ENCODE results near the gene STIM1. TPM values are rescaled to one million over a fixed set of nuclear protein-coding genes. Genes with fewer than 3 reads are reported as not detected.
A peak's percentile ranks its signal among the peaks of the same experiment; 100 is the strongest.
"Not testable (repeated sequence)": the region's sequence is repeated elsewhere in the genome, so short reads cannot be mapped to it uniquely, and the experiment has no call there.

STIM1 gene
- total RNA-seq, 1 experiment from 2014 or later, result 45.5 TPM

- in situ Hi-C loops (cut with HindIII; ENCODE audit: low pct_unique_long_range_greater_than_20kb, low sequenced_read_pairs), result no loop called here
- DNase-seq (ENCODE audit: low read depth), result no peak
Measured at GRCh38 chr11:3981084-3981633, 125.7 kb downstream of the STIM1 start.

- in situ Hi-C loops (cut with HindIII; ENCODE audit: low pct_unique_long_range_greater_than_20kb, low sequenced_read_pairs), result no loop called here
- no peak for DNase-seq (ENCODE audit: low read depth)
Measured at GRCh38 chr11:3982431-3982830, 127.0 kb downstream of the STIM1 start.

DNA sequence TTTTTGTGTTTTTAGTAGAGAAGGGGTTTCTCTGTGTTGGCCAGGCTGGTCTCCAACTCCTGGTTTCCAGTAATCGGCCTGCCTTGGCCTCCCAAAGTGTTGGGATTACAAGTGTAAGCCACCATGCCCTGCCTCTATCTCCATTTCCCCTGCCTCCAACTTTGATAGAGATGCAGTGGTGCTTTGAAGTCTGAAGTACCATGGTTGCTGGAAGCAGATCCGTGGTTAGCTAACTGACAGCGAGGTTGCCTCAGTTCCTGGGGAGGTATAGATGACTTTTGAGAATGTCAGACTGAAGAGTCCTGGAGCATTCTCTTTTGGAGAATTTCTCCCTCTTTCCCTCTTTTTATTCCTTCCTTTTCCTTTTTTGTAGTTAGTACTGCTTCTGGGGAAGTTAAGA, 127.6 kb downstream of the STIM1 start:
- in situ Hi-C loops (cut with HindIII; ENCODE audit: low pct_unique_long_range_greater_than_20kb, low sequenced_read_pairs), result no loop called here
- no peak for DNase-seq (ENCODE audit: low read depth)

DNA sequence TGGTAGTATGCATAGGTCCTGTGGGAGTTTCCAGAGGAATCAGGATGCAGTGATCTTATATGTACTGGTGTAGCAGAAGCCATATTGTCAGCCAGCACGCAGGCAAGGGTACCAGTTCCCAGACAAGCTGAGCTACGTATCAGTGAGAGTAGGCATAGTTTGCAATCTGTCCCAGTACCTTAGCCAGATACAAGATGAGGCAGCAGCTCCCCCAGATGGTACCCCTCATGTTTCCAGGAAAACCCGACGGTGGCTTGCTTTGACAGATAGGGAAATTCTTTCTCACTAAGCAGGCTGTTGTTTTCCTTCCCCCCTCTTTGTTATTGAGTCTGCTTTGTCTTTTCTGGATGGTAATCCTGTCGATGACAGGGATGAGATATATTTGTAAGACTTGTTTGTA, 129.4 kb downstream of the STIM1 start:
- in situ Hi-C loops (cut with HindIII; ENCODE audit: low pct_unique_long_range_greater_than_20kb, low sequenced_read_pairs), result no loop called here

GRCh38 chr11:3985631-3986030, 130.2 kb downstream of the STIM1 start:
- in situ Hi-C loops (cut with HindIII; ENCODE audit: low pct_unique_long_range_greater_than_20kb, low sequenced_read_pairs), result no loop called here
- no peak for DNase-seq (ENCODE audit: low read depth)

More for the DNA sequence above, 129.4 kb downstream of the STIM1 start:
- DNase-seq (ENCODE audit: low read depth), result no peak

GRCh38 chr11:3986301-3986700, 130.8 kb downstream of the STIM1 start:
- in situ Hi-C loops (cut with HindIII; ENCODE audit: low pct_unique_long_range_greater_than_20kb, low sequenced_read_pairs), result no loop called here
- no peak for DNase-seq (ENCODE audit: low read depth)

GRCh38 chr11:3989276-3989920, 133.9 kb downstream of the STIM1 start:
- in situ Hi-C loops (cut with HindIII; ENCODE audit: low pct_unique_long_range_greater_than_20kb, low sequenced_read_pairs), result no loop called here
- DNase-seq (ENCODE audit: low read depth), result no peak

DNA sequence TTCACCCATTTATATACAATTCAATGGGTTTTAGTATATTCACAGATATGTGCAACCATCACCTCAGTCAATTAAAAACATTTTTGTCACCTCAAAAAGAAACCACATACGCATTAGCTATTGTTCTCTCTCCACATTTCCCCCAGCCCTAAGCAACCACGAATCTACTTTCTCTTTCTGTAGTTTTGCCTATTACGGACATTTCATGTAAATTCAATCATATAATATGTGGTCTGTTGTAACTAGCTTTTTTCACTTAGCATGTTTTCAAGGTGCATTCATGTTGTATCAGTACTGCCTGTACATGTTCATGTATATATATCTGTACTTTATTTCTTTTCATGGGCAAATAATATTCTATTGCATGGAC, 134.4 kb downstream of the STIM1 start:
- no peak for DNase-seq (ENCODE audit: low read depth)
- in situ Hi-C loops (cut with HindIII; ENCODE audit: low pct_unique_long_range_greater_than_20kb, low sequenced_read_pairs), result no loop called here

DNA sequence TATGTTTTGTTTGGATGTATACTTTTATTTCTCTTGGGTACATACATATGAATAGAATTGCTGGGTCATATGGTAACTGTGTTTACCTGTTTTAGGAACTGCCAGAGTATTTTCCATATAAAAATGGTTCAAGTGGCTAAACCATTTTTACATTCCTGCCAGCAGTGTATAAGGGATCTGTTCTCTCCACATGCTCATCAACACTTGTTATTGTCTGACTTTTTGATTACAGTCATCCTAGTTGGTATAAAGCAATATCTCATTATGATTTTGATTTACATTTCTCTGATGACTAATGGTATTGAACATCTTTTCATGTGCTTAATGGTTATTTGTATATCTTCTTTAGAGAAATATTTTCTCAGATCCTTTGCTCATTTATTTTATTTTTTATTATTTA, 134.9 kb downstream of the STIM1 start:
- no peak for DNase-seq (ENCODE audit: low read depth)
- in situ Hi-C loops (cut with HindIII; ENCODE audit: low pct_unique_long_range_greater_than_20kb, low sequenced_read_pairs), result no loop called here

- no peak for DNase-seq (ENCODE audit: low read depth)
- in situ Hi-C loops (cut with HindIII; ENCODE audit: low pct_unique_long_range_greater_than_20kb, low sequenced_read_pairs), result no loop called here
Measured at GRCh38 chr11:3992964-3993363, 137.5 kb downstream of the STIM1 start.

DNA sequence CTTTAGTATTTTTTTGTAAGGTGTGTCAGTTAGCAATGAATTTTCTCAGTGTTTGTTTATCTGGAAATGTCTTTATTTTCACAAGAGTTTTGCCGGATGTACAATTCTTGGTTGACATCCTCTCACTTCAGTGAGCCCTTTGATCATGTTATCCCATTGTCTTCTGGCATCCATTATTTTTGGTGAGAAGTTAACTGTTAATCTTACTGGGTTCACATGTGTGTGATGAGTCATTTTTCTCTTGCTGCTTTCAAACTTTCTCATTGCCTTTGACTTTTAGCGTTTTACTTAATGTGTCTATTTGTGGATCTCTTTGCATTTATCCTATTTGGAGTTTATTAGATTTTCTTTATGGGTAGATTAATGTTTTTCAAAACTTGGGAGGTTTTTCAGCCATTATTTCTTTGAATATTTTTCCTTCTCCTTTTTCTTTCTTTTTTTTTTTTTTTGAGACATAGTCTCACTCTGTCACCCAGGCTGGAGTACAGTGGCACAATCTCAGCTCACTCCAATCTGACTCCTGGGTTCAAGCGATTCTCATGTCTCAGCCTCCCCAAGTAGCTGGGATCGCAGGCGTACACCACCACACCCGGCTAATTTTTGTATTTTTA, 138.7 kb downstream of the STIM1 start:
- DNase-seq (ENCODE audit: low read depth), result peak; percentile 49
- in situ Hi-C loops (cut with HindIII; ENCODE audit: low pct_unique_long_range_greater_than_20kb, low sequenced_read_pairs), result no loop called here

DNA sequence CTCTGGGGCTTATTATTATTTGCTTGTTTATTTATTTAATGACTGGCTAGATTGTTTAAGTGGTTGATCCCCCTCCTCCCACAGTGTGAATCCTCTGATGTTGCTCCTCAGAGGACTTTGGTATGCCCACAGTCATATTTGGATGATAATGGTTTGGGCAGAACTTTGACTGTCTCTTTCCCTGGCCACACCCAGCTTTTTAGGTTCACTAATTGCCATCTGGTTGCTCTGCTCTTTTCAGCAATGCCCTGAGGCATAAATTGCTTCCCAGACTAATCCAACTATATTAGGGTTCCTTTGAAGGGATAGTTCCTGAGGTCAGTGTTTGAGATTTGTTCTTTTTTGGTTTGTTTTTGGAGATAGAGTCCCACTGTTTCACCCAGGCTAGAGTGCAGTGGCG, 139.8 kb downstream of the STIM1 start:
- in situ Hi-C loops (cut with HindIII; ENCODE audit: low pct_unique_long_range_greater_than_20kb, low sequenced_read_pairs), result no loop called here
- DNase-seq (ENCODE audit: low read depth), result no peak

DNA sequence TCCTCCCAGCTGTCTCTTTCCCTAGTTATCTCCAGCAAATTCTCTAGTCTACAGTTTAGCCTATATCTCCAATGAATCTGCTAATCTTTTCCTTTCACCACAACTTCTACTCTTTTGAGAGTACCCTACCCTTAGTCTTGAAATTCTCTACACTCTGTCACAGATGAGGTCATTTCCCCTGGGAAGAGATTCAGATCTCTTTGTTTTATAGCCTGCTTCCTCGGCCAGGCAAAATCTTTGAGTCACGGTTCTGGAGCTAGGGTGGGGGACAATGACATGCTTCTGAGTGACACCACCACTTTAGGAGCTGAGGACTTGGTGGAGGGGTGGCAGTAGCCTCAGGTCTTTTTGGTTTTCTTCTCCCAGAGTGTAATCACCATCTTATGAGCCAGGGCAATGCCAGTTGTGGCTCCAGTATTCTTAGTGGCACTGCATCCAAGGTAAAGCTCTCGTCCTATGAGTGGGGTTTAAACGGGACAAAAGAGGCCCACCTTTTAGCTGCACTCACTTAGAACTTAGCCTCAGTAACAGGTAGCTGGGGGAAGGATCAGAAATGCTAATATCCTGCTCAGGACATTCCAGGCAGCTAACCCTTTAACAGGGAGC, 140.6 kb downstream of the STIM1 start:
- no peak for DNase-seq (ENCODE audit: low read depth)
- in situ Hi-C loops (cut with HindIII; ENCODE audit: low pct_unique_long_range_greater_than_20kb, low sequenced_read_pairs), result no loop called here

DNA sequence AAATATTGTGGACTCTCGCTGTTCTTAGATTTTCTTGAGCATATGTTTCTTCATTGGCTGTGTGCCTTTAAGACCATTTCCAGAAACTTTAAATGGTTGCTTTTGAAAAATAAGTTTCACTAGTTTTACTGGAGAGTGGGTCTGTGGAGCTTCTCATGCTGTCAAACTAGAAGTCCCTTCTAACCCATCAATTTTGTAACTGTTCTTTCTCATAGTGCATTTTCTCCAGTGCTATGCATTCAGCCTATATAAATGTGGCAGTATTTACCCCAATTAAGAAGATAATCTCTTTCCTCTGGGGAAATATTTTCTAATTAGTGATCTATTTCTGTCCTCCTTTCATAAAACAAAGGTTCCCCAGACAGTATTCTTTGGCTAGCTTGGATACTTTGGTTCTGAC, 141.2 kb downstream of the STIM1 start:
- DNase-seq (ENCODE audit: low read depth), result no peak
- in situ Hi-C loops (cut with HindIII; ENCODE audit: low pct_unique_long_range_greater_than_20kb, low sequenced_read_pairs), result no loop called here

GRCh38 chr11:4004753-4005152, 149.3 kb downstream of the STIM1 start:
- in situ Hi-C loops (cut with HindIII; ENCODE audit: low pct_unique_long_range_greater_than_20kb, low sequenced_read_pairs); DNase-seq (ENCODE audit: low read depth): not testable (repeated sequence)

GRCh38 chr11:4006946-4007680, 151.6 kb downstream of the STIM1 start:
- DNase-seq (ENCODE audit: low read depth), result no peak
- in situ Hi-C loops (cut with HindIII; ENCODE audit: low pct_unique_long_range_greater_than_20kb, low sequenced_read_pairs), result no loop called here

- in situ Hi-C loops (cut with HindIII; ENCODE audit: low pct_unique_long_range_greater_than_20kb, low sequenced_read_pairs), result no loop called here
- DNase-seq (ENCODE audit: low read depth), result no peak
Measured at GRCh38 chr11:4008116-4008515, 152.7 kb downstream of the STIM1 start.

GRCh38 chr11:4016602-4017001, 161.1 kb downstream of the STIM1 start:
- DNase-seq (ENCODE audit: low read depth); in situ Hi-C loops (cut with HindIII; ENCODE audit: low pct_unique_long_range_greater_than_20kb, low sequenced_read_pairs): not testable (repeated sequence)

DNA sequence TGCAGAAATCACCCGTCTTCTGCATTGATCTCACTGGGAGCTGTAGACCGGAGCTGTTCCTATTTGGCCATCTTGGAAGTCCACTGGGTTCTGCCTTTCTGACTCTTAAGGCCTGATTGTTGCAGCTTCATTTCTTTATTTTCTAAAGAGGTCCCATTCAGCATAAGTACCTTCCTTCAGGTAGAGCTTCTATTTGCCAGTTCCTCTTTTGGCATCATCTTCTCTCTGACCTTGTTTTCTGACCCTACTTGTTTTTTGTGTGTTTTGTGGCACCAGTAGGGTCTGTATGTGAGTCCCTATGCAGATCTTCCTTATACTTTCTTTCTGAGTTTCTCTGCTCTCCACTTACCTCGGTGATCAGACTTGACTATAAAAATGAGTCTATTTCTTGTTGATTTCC, 161.7 kb downstream of the STIM1 start:
- no peak for DNase-seq (ENCODE audit: low read depth)
- in situ Hi-C loops (cut with HindIII; ENCODE audit: low pct_unique_long_range_greater_than_20kb, low sequenced_read_pairs), result no loop called here
